RWPE2 (cell line): ENCODE measurements around the gene ATP8B3.

ENCODE experiments used
- ATAC-seq: fragments of 200-7000 bp; cut with Tn5 transposase; 3 replicates; pipeline ENCODE4 v1.9.1; 2021; ENCODE audit warnings: low read depth
- DNase-seq: peaks from one replicate; pipeline ENCODE4 v3.0.0-alpha.2; 2020; ENCODE audit warnings: low spot score
- H3K27ac ChIP-seq: fragments of 450-650 bp; 2 replicates; pipeline ENCODE4 v1.5.1; 2017; ENCODE audit warnings: mild to moderate bottlenecking; ENCODE audit not compliant: poor library complexity, severe bottlenecking
- H3K27me3 ChIP-seq: fragments of 250-450 bp; sonication (Bioruptor Pico); 2 replicates; pipeline ENCODE4 v1.5.1; 2021; ENCODE audit warnings: mild to moderate bottlenecking, moderate library complexity; ENCODE audit not compliant: insufficient read depth, poor library complexity, severe bottlenecking
- H3K36me3 ChIP-seq: fragments of 250-450 bp; sonication (Bioruptor Pico); 2 replicates; pipeline ENCODE4 v1.5.1; 2020; ENCODE audit warnings: low read depth, mild to moderate bottlenecking, moderate library complexity
- H3K4me1 ChIP-seq: fragments of 250-450 bp; sonication (Bioruptor Pico); 2 replicates; pipeline ENCODE4 v1.5.1; 2021; ENCODE audit warnings: mild to moderate bottlenecking, moderate library complexity; ENCODE audit not compliant: insufficient read depth, poor library complexity, severe bottlenecking
- H3K4me3 ChIP-seq: fragments of 250-450 bp; sonication (Bioruptor Pico); 2 replicates; pipeline ENCODE4 v1.5.1; 2021; ENCODE audit warnings: mild to moderate bottlenecking, moderate library complexity; ENCODE audit not compliant: severe bottlenecking
- H3K9me3 ChIP-seq: fragments of 250-450 bp; sonication (Bioruptor Pico); 2 replicates; pipeline ENCODE4 v1.5.1; 2021; ENCODE audit warnings: mild to moderate bottlenecking, moderate library complexity; ENCODE audit not compliant: severe bottlenecking
- TF ChIP-seq, protein P1 (sequence below): fragments of 450-650 bp; IDR thresholded peaks from one replicate; pipeline ENCODE4 v1.5.1; 2017; ENCODE audit warnings: mild to moderate bottlenecking, moderate library complexity; ENCODE audit not compliant: poor library complexity, severe bottlenecking

Gene ATP8B3

DNA sequence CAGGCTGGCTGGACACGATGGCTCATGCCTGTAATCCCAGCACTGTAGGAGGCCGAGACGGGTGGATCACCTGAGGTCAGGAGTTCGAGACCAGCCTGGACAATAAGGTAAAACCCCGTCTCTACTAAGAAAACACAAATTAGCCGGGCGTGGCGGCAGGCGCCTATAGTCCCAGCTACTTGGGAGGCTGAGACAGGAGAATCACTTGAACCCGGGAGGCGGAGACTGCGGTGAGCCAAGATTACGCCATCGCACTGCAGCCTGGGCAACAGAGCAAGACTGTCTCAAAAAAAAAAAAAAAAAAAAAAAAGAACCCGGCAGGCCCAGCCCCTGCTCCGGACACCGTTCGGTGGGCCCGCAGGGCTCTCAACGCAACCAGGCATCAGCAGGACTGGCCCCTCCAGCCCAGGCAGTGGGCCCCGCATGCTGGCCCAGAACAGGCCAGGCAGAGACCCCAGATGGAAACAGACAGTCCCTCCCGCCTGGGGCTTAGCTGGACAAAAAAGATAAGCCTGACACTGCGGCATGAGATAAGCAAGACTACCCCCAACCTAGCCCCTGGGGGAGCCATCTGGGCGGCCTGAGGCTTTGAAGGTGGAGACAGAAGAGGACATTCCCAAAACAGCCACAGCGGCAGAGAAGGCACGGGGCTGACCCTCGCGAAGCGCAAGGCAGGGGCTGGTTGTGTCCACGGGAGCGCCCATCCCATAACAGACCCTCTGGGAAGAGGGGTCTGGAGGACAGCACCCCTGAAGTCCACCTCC, 24.6 kb upstream of the ATP8B3 start:
- Histone ChIP-seq H3K9me3 (no peaks in the 10 kb centered on the region), H3K36me3 (peaks cover 5% of the 10 kb centered on the region; the same call in 1 of the 2 replicates), H3K27ac (no peak overlapping the region), H3K27me3 (no peaks in the 10 kb centered on the region), H3K4me1 (no peaks in the 10 kb centered on the region), H3K4me3 (no peak overlapping the region)
- ATAC-seq (no peak), DNase-seq (no peak)
- TF ChIP-seq, protein P1, sequence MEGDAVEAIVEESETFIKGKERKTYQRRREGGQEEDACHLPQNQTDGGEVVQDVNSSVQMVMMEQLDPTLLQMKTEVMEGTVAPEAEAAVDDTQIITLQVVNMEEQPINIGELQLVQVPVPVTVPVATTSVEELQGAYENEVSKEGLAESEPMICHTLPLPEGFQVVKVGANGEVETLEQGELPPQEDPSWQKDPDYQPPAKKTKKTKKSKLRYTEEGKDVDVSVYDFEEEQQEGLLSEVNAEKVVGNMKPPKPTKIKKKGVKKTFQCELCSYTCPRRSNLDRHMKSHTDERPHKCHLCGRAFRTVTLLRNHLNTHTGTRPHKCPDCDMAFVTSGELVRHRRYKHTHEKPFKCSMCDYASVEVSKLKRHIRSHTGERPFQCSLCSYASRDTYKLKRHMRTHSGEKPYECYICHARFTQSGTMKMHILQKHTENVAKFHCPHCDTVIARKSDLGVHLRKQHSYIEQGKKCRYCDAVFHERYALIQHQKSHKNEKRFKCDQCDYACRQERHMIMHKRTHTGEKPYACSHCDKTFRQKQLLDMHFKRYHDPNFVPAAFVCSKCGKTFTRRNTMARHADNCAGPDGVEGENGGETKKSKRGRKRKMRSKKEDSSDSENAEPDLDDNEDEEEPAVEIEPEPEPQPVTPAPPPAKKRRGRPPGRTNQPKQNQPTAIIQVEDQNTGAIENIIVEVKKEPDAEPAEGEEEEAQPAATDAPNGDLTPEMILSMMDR: no peak

DNA sequence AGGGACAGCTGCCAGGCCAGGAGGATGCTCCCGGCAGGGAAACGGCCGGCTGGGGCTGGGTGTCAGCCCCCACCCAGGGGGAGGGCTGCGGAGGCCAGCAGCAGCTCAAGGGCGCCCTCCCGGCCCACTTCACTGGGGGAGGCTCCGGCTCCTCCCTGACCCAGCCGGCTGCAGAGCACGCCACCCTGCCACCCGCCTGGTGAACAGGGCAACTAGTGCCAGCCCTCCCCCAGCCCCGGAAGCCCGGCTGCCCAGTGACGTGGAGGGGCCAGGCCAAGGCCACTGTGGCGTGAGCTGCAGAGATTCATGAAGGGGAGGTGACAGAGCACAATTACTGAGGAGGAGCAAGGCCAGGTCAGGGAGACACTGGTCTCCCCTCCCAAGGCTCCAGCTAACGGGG, 21.5 kb upstream of the ATP8B3 start:
- DNase-seq: no peak

DNA sequence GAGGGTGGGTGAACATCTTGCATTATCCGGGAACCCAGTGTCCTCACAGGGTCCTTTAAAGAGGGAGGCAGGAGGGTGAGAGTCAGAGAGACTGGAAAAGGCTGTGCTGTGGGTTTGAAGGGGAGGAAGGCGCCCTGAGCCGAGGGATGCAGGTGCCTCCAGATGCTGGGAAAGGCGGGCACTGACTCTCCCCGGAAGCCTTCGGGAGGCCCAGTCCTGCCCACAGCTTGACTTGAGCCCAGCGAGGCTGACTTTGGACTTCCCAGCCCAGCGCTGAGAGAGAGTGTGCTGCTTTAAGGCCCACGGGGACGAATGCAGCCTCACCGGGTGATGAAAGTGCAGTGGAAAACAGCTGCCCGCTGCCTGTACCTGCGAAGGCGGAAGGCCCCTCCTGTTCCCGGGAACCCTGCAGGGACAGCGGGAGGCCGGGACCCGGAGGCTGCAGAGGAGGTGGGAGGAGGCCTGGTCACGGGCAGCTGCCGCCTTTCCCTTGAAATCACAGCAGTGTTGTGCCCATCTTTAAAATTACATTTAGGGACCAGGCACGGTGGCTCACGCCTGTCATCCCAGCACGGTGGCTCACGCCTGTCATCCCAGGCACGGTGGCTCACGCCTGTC, 20.1 kb upstream of the ATP8B3 start:
- ATAC-seq (no peak), DNase-seq (no peak)
- H3K36me3 ChIP-seq: peaks cover 6% of the 10 kb centered on the region
- no peak overlapping the region for H3K4me3 ChIP-seq
- H3K27me3 ChIP-seq: no peaks in the 10 kb centered on the region
- no peak overlapping the region for H3K27ac ChIP-seq
- no peaks in the 10 kb centered on the region for H3K9me3 ChIP-seq
- TF ChIP-seq, protein P1: no peak
- no peaks in the 10 kb centered on the region for H3K4me1 ChIP-seq

More for the DNA sequence above, 21.5 kb upstream of the ATP8B3 start:
- TF ChIP-seq, protein P1: no peak
- H3K9me3 ChIP-seq: no peaks in the 10 kb centered on the region
- ATAC-seq: no peak
- H3K27me3 ChIP-seq: no peaks in the 10 kb centered on the region
- H3K27ac ChIP-seq: no peak overlapping the region
- H3K4me3 ChIP-seq: no peak overlapping the region
- H3K36me3 ChIP-seq: peaks cover 12% of the 10 kb centered on the region
- H3K4me1 ChIP-seq: no peaks in the 10 kb centered on the region

DNA sequence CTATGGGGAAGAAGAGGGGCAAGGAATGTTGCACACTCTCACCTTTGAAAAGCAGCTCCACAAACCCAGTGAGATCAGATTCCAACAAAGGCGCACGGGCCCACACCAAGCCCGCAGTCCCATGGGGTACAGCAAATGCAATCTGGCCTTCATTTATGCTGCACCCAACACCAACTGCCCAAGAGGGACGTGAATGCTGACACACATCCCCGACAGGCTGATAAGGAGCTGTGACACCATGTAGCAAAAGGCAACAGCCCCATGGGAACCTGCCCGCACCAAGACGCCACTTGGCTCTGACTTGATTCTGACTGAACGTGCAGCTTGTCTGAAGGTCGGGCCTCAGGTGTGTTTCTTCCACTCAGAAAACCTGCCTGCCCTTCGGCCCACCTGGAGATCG, 18.9 kb upstream of the ATP8B3 start:
- Histone ChIP-seq H3K27ac (no peak overlapping the region), H3K36me3 (peaks cover 7% of the 10 kb centered on the region), H3K27me3 (no peaks in the 10 kb centered on the region), H3K4me1 (no peaks in the 10 kb centered on the region), H3K9me3 (no peaks in the 10 kb centered on the region), H3K4me3 (no peak overlapping the region)
- no peak for ATAC-seq
- TF ChIP-seq, protein P1: no peak
- no peak for DNase-seq

DNA sequence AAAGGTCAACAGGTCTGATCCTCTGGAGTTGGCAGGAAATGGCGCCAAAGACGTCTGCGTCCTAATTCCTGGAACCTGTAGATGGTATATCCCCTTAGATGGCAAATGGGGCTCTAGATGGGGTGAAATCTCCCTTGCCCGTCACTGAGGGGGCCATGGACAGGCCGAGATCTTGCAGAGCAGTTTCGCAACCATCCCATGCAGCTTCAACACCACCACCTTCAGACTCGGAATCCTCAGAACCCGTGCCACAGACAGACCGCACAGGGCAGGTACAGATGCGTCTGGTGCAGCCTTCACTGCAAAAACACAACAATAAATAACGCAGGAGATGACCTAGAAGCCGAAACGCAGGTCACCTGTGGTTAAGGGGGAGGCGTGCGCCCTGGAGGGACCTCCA, 18.5 kb upstream of the ATP8B3 start:
- TF ChIP-seq, protein P1: no peak
- H3K4me1 ChIP-seq: no peaks in the 10 kb centered on the region
- no peak overlapping the region for H3K27ac ChIP-seq
- no peaks in the 10 kb centered on the region for H3K27me3 ChIP-seq
- ATAC-seq: no peak
- no peaks in the 10 kb centered on the region for H3K9me3 ChIP-seq
- H3K36me3 ChIP-seq: peaks cover 11% of the 10 kb centered on the region
- H3K4me3 ChIP-seq: no peak overlapping the region
- no peak for DNase-seq
